Measurements from ENCODE around the gene PLEKHM3.

PLEKHM3 gene

DNA sequence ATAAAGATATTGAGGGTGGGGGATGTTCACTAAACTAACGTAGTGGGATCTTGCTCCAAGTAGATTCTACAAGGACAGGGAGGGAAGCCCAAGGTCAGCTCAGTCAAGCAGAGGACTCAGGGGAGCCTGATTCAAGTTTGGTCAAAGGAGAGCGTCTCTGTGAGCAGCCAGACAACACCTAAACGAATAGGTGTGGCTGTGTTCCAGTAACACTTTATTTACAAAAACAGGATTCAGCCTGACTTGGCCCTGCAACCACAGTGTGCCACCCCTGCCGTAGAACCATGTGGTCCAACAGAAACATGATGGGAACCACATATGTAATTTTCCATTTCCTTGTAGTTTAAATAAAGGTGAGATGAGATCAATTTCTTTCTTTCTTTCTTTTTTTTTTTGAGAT, 237.5 kb downstream of the PLEKHM3 start:
- no peaks in the 10 kb centered on the region for H3K9me3 Mint-ChIP-seq
- H3K4me1 Mint-ChIP-seq = no peaks in the 10 kb centered on the region
- no peak for ATAC-seq

GRCh38 chr2:207787017-207787416, 238.3 kb downstream of the PLEKHM3 start:
- H3K9me3 Mint-ChIP-seq = no peaks in the 10 kb centered on the region
- ATAC-seq (no peak), DNase-seq (no peak)
- no peaks in the 10 kb centered on the region for H3K4me1 Mint-ChIP-seq
- no peak overlapping the region for H3K27ac Mint-ChIP-seq
- H3K27me3 Mint-ChIP-seq = peaks cover 20% of the 10 kb centered on the region
- H3K4me3 Mint-ChIP-seq = no peak overlapping the region

More for the DNA sequence above, 237.5 kb downstream of the PLEKHM3 start:
- Mint-ChIP-seq H3K27me3 (peaks cover 19% of the 10 kb centered on the region), H3K4me3 (no peak overlapping the region), H3K27ac (no peak overlapping the region)
- no peak for DNase-seq

DNA sequence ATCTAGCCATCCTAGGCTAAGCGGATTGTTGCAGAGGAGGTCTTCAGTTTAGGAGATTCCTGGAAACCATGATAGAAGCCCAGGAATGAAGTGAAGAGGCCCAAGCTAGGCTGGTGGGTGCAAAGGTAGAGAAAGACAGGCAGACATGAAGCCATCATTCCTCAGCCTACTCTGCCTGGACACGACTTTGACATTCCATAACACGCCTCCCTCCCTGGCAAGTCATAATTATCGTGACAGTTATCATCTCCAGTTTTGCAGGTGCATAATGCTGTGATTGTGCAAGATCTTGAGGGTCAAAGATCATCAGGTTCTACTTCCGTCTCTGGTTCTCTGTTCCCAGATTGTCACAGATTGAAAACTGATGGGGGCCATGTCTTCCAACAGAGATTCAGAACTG, 240.4 kb downstream of the PLEKHM3 start:
- Mint-ChIP-seq H3K4me3 (no peak overlapping the region), H3K4me1 (no peaks in the 10 kb centered on the region), H3K27me3 (peaks cover 8% of the 10 kb centered on the region), H3K27ac (no peak overlapping the region), H3K9me3 (no peaks in the 10 kb centered on the region)
- ATAC-seq (no peak), DNase-seq (no peak)

DNA sequence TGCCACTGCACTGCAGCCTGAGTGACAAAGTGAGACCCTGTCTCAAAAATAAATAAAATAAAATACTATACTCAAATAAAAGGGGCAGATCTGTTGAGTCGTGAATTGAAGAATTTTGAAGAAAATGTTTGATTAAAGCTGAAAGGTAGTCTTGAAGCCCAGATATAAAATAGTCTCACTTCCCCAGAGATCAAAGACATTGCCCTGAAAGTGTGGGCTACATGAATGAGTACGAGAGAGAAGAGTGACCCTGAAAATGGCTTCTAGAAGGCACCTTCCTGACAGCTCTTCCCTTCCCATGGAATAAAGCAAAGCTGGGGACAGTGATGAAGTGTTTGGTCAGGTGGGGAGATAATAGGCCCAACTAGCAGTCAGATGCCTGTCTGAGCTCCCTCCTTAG, 241.8 kb downstream of the PLEKHM3 start:
- ATAC-seq = no peak
- H3K9me3 Mint-ChIP-seq = no peaks in the 10 kb centered on the region
- peaks cover 19% of the 10 kb centered on the region for H3K27me3 Mint-ChIP-seq
- no peak overlapping the region for H3K27ac Mint-ChIP-seq
- no peak for DNase-seq
- H3K4me3 Mint-ChIP-seq = no peak overlapping the region
- H3K4me1 Mint-ChIP-seq = no peaks in the 10 kb centered on the region

GRCh38 chr2:207782238-207783030, 242.9 kb downstream of the PLEKHM3 start:
- peaks cover 19% of the 10 kb centered on the region for H3K27me3 Mint-ChIP-seq
- ATAC-seq = no peak
- no peak for DNase-seq
- no peaks in the 10 kb centered on the region for H3K4me1 Mint-ChIP-seq
- H3K4me3 Mint-ChIP-seq = no peak overlapping the region
- no peaks in the 10 kb centered on the region for H3K9me3 Mint-ChIP-seq
- H3K27ac Mint-ChIP-seq = no peak overlapping the region

DNA sequence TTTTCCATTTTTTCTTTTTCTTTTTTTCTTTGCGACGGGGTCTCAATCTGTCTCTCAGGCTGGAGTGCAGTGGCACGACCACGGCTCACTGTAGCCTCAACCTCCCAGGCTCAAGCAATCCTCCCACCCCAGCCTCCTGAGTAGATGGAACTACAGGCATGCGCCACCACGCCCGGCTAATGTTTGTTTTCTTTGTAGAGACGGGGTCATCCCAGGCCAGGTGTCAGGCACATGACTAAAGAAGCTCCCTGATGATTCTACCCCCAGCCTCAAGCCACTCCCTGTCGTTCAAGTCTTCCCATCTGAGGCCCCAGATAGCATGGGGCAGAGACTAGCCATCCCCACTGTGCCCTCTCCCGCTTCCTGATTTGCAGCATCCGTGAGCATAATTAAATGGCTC, 245.8 kb downstream of the PLEKHM3 start:
- Mint-ChIP-seq H3K27me3 (peaks cover 19% of the 10 kb centered on the region), H3K4me3 (no peak overlapping the region), H3K9me3 (no peaks in the 10 kb centered on the region), H3K4me1 (no peaks in the 10 kb centered on the region), H3K27ac (no peak overlapping the region)
- ATAC-seq (no peak), DNase-seq (no peak)

GRCh38 chr2:207778298-207778882, 246.9 kb downstream of the PLEKHM3 start:
- Mint-ChIP-seq H3K27ac (no peak overlapping the region), H3K4me3 (no peak overlapping the region), H3K27me3 (peaks cover 18% of the 10 kb centered on the region), H3K9me3 (no peaks in the 10 kb centered on the region), H3K4me1 (no peaks in the 10 kb centered on the region)
- ATAC-seq (no peak), DNase-seq (no peak)

- peaks cover 12% of the 10 kb centered on the region for H3K27me3 Mint-ChIP-seq
- no peak overlapping the region for H3K4me3 Mint-ChIP-seq
Observed at GRCh38 chr2:207777124-207777523, 248.2 kb downstream of the PLEKHM3 start.

GRCh38 chr2:207775473-207775872, 249.9 kb downstream of the PLEKHM3 start:
- peaks cover 9% of the 10 kb centered on the region for H3K4me1 Mint-ChIP-seq
- peaks cover 29% of the 10 kb centered on the region for H3K27me3 Mint-ChIP-seq
- no peak overlapping the region for H3K4me3 Mint-ChIP-seq
- DNase-seq = no peak
- H3K27ac Mint-ChIP-seq = no peak overlapping the region
- H3K9me3 Mint-ChIP-seq = no peaks in the 10 kb centered on the region
- ATAC-seq = no peak

More at GRCh38 chr2:207777124-207777523, 248.2 kb downstream of the PLEKHM3 start:
- no peak for DNase-seq
- Mint-ChIP-seq H3K27ac (no peak overlapping the region), H3K4me1 (no peaks in the 10 kb centered on the region), H3K9me3 (no peaks in the 10 kb centered on the region)
- ATAC-seq = no peak

GRCh38 chr2:207772844-207773205, 252.5 kb downstream of the PLEKHM3 start:
- ATAC-seq (no peak), DNase-seq (no peak)
- H3K4me3 Mint-ChIP-seq = no peak overlapping the region
- H3K27ac Mint-ChIP-seq = no peak overlapping the region
- peaks cover 29% of the 10 kb centered on the region for H3K4me1 Mint-ChIP-seq
- H3K27me3 Mint-ChIP-seq = peaks cover 32% of the 10 kb centered on the region
- H3K9me3 Mint-ChIP-seq = no peaks in the 10 kb centered on the region

DNA sequence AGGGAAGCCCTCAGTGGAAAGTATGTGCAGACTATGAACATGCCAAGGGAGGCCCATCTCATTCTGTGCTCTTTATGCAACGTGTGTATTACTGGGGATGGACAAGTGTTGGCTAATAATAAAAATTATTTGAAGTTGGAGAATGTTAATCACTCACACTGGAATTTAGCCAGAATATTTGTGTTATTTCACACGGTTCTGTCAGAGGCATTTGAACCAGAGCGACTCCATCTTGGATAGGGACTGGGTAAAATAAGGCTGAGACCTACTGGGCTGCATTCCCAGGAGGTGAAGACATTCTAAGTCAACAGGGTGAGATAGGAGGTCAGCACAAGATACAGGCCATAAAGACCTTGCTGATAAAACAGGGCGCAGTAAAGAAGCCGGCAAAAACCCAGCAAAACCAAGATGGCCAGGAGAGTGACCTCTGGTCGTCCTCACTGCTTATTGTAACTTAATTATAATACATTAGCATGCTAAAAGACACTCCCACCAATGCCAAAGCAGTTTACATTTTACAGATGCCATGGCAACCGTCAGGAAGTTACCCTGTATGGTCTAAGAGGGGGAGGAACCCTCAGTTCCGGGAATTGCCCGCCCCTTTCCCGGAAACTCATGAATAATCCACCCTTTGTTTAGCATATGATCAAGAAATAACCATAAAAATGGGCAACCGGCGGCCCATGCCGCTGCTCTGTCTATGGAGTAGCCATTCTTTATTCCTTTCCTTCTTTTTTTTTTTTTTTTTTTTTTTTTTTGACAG, 253.1 kb downstream of the PLEKHM3 start:
- Mint-ChIP-seq H3K4me3 (no peak overlapping the region), H3K27me3 (peaks cover 38% of the 10 kb centered on the region), H3K27ac (no peak overlapping the region), H3K4me1 (peaks cover 35% of the 10 kb centered on the region), H3K9me3 (no peaks in the 10 kb centered on the region)
- DNase-seq (peak; percentile 29 to 53), ATAC-seq (no peak)

DNA sequence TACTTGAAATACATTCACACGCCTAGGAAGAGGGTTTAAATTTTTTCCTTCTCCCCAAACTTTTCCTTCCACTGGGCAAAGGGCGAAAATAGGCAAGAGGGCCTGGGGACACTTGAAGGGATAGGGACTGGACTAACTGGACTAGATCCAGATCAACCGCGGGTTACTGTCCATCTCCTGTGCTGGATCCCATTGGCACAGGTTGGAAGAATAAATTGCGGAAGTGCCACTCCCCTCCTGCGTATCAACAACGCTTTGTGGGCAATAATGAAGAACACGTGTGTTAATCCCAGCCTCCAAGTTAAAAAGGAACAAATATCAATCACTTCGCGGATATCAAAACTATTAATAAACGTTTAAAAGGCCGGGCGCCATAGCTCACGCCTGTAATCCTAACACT, 253.9 kb downstream of the PLEKHM3 start:
- Mint-ChIP-seq H3K9me3 (no peaks in the 10 kb centered on the region), H3K27me3 (peaks cover 46% of the 10 kb centered on the region), H3K4me3 (peak overlapping the region in 1 of 2 donors; percentile 94)

More for the DNA sequence above, 253.9 kb downstream of the PLEKHM3 start:
- Mint-ChIP-seq H3K4me1 (peaks cover 43% of the 10 kb centered on the region), H3K27ac (no peak overlapping the region)
- no peak for ATAC-seq
- DNase-seq = no peak
